ENCODE data around the gene BCAS3.

DNA sequence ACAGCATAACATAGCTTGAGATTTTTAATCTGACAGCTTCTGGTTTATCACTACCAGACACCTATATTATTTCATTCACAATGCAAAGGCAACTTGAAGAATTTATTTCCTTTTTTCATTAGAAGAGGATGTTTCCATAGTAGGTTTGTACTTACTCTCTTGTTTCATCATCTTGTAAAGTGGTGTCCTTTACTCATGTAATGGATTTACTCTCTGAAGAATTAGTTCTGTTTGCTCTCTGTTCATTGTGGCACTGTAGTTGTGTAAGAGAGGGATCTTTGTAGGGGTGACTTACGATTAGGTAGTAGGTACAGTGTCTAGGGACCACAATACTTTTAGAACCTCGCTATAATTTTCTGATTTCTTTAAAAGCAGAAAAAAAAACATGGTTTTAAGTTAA, 256.1 kb downstream of the BCAS3 start:
- TF ChIP-seq, protein P1, sequence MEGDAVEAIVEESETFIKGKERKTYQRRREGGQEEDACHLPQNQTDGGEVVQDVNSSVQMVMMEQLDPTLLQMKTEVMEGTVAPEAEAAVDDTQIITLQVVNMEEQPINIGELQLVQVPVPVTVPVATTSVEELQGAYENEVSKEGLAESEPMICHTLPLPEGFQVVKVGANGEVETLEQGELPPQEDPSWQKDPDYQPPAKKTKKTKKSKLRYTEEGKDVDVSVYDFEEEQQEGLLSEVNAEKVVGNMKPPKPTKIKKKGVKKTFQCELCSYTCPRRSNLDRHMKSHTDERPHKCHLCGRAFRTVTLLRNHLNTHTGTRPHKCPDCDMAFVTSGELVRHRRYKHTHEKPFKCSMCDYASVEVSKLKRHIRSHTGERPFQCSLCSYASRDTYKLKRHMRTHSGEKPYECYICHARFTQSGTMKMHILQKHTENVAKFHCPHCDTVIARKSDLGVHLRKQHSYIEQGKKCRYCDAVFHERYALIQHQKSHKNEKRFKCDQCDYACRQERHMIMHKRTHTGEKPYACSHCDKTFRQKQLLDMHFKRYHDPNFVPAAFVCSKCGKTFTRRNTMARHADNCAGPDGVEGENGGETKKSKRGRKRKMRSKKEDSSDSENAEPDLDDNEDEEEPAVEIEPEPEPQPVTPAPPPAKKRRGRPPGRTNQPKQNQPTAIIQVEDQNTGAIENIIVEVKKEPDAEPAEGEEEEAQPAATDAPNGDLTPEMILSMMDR (IDR thresholded peaks at IDR 0.05), result no peak
- TF ChIP-seq ZFX (IDR thresholded peaks at IDR 0.05; ENCODE audit: borderline replicate concordance), result no peak
